ENCODE results near the gene KCNH2.
"Not testable (repeated sequence)": the region's sequence is repeated elsewhere in the genome, so short reads cannot be mapped to it uniquely, and the experiment has no call there.

The KCNH2 gene

GRCh38 chr7:150912427-150912826 lies 65.7 kb downstream of the KCNH2 start:
- no peak overlapping the region for H3K4me3 ChIP-seq (ENCODE audit: low read depth in 1 of 2, low read length in 1 of 2)
- TF ChIP-seq CTCF (IDR thresholded peaks at IDR 0.05), result no peak
- H3K9me3 ChIP-seq, result no peaks in the 10 kb centered on the region
- peaks cover 56% of the 10 kb centered on the region for H3K27me3 ChIP-seq
- H3K27ac ChIP-seq, result no peak overlapping the region
- no peaks in the 10 kb centered on the region for H3K36me3 ChIP-seq
- no peaks in the 10 kb centered on the region for H3K4me1 ChIP-seq (ENCODE audit: control insufficient read depth in 1 of 2, insufficient read depth in 1 of 2, low read depth in 1 of 2, low read length in 1 of 2)

GRCh38 chr7:150911590-150912267 lies 66.4 kb downstream of the KCNH2 start:
- Histone ChIP-seq H3K36me3 (no peaks in the 10 kb centered on the region), H3K27me3 (peaks cover 55% of the 10 kb centered on the region), H3K4me3 (ENCODE audit: low read depth in 1 of 2, low read length in 1 of 2) (no peak overlapping the region), H3K27ac (no peak overlapping the region), H3K9me3 (no peaks in the 10 kb centered on the region), H3K4me1 (ENCODE audit: control insufficient read depth in 1 of 2, insufficient read depth in 1 of 2, low read depth in 1 of 2, low read length in 1 of 2) (no peaks in the 10 kb centered on the region)
- no peak for TF ChIP-seq CTCF (IDR thresholded peaks at IDR 0.05)

GRCh38 chr7:150910996-150911422 lies 67.1 kb downstream of the KCNH2 start:
- Histone ChIP-seq H3K4me3 (ENCODE audit: low read depth in 1 of 2, low read length in 1 of 2) (no peak overlapping the region), H3K27me3 (peaks cover 51% of the 10 kb centered on the region), H3K9me3 (no peaks in the 10 kb centered on the region), H3K4me1 (ENCODE audit: control insufficient read depth in 1 of 2, insufficient read depth in 1 of 2, low read depth in 1 of 2, low read length in 1 of 2) (no peaks in the 10 kb centered on the region), H3K36me3 (no peaks in the 10 kb centered on the region), H3K27ac (no peak overlapping the region)
- TF ChIP-seq CTCF (IDR thresholded peaks at IDR 0.05), result no peak

GRCh38 chr7:150910305-150910995 lies 67.7 kb downstream of the KCNH2 start:
- not testable (repeated sequence) for H3K4me3 ChIP-seq (ENCODE audit: low read depth in 1 of 2, low read length in 1 of 2); H3K27ac ChIP-seq; H3K9me3 ChIP-seq; H3K4me1 ChIP-seq (ENCODE audit: control insufficient read depth in 1 of 2, insufficient read depth in 1 of 2, low read depth in 1 of 2, low read length in 1 of 2); H3K36me3 ChIP-seq
- H3K27me3 ChIP-seq, result peaks cover 56% of the 10 kb centered on the region

GRCh38 chr7:150909200-150909995 lies 68.7 kb downstream of the KCNH2 start:
- Histone ChIP-seq H3K36me3 (no peaks in the 10 kb centered on the region), H3K4me1 (ENCODE audit: control insufficient read depth in 1 of 2, insufficient read depth in 1 of 2, low read depth in 1 of 2, low read length in 1 of 2) (no peaks in the 10 kb centered on the region), H3K9me3 (no peaks in the 10 kb centered on the region), H3K4me3 (ENCODE audit: low read depth in 1 of 2, low read length in 1 of 2) (no peak overlapping the region), H3K27me3 (peaks cover 66% of the 10 kb centered on the region), H3K27ac (no peak overlapping the region)
- TF ChIP-seq CTCF (IDR thresholded peaks at IDR 0.05), result no peak

- no peak for TF ChIP-seq CTCF (IDR thresholded peaks at IDR 0.05)
- Histone ChIP-seq H3K4me1 (ENCODE audit: control insufficient read depth in 1 of 2, insufficient read depth in 1 of 2, low read depth in 1 of 2, low read length in 1 of 2) (no peaks in the 10 kb centered on the region), H3K27me3 (peaks cover 69% of the 10 kb centered on the region), H3K4me3 (ENCODE audit: low read depth in 1 of 2, low read length in 1 of 2) (no peak overlapping the region), H3K36me3 (no peaks in the 10 kb centered on the region), H3K27ac (no peak overlapping the region), H3K9me3 (no peaks in the 10 kb centered on the region)
Observed at GRCh38 chr7:150908173-150908572, 69.9 kb downstream of the KCNH2 start.
